Astrocyte of the spinal cord (primary cell): ENCODE data around the gene SHROOM2.

Source experiments
- DNase-seq: peaks from one replicate; pipeline ENCODE4 v3.0.0; 2011; ENCODE audit warnings: low read depth, low spot score
- H3K4me3 ChIP-seq: 2 replicates; pipeline ENCODE4 v1.5.1; 2011; ENCODE audit warnings: low read depth, mild to moderate bottlenecking, low read length, moderate library complexity
- CTCF ChIP-seq: IDR thresholded peaks from 2 replicates; pipeline ENCODE4 v1.5.1; 2012; ENCODE audit warnings: low read depth, mild to moderate bottlenecking, low read length, inconsistent platforms
- in situ Hi-C: cut with HindIII; loops from 2 replicates; pipeline ENCODE4 v1.10.0; 2017; ENCODE audit warnings: low sequenced_read_pairs

Gene SHROOM2

DNA sequence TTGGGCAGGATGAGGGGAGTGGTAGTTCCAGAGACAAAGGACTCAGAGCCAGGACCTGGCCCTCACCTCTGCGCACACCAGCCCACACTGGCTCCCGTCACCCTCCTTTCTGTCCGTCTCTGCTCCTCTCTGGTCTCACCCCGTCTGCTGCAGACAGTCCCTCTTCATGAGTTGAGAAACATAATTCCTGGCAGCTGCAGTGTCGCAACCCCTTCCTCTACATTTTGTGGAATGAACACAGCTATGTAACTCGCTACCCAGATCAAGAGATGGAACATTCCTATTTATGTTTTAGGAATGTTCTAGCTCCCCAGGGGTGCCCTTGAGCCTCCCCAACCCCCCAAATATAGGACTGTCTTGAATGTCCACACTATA is 59.3 kb downstream of the SHROOM2 start:
- DNase-seq = no peak
- no peak for TF ChIP-seq CTCF
- H3K4me3 ChIP-seq = no peak overlapping the region
- in situ Hi-C loops = no loop called here

DNA sequence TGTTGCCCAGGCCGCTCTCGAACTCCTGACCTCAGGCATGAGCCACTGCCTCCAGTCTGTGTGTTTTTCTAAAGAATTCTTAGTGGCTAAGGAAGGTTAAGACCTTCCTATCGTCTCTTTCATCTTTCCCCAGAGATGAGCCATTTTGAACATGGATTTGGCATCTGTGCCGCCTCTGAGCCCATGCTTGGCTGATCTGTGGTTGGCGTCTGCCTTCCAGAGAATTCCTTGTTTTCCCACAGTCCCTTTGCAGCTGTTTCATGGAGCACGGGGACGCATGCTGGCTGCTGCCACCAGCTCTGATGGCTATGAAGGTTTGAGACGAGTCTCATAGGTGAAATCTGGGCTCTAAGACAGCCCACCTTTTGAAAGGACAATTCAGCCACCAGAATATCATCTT is 60.4 kb downstream of the SHROOM2 start:
- TF ChIP-seq CTCF = no peak
- in situ Hi-C loops = no loop called here
- no peak overlapping the region for H3K4me3 ChIP-seq
- no peak for DNase-seq

GRCh38 chrX:9847071-9847470 is 60.8 kb downstream of the SHROOM2 start:
- peak; percentile 57 for DNase-seq
- in situ Hi-C loops = no loop called here
- H3K4me3 ChIP-seq = no peak overlapping the region
- no peak for TF ChIP-seq CTCF

- DNase-seq = no peak
- in situ Hi-C loops = no loop called here
- no peak overlapping the region for H3K4me3 ChIP-seq
- no peak for TF ChIP-seq CTCF
Observed at GRCh38 chrX:9848718-9849479, 62.7 kb downstream of the SHROOM2 start.

DNA sequence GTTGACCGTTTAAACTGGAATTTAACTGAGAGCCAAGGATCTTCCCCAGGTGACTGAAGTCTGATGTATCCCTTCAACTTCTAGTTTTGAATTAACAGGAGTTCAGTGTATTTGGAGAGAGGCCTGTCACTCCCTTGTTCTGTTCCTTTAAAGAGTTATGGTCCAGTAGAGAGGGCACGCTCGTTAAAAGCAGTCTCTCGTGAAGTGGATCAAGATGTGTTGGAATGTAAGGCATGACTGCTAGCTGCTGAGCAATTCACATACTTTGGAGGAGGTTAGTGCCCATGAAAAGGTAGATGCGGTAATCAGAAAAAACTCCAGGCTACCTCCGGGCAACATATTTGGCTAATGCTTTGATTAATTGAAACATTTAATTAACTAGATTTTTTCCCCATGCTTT is 65.7 kb downstream of the SHROOM2 start:
- in situ Hi-C loops = no loop called here
- no peak for TF ChIP-seq CTCF
- DNase-seq = no peak
- no peak overlapping the region for H3K4me3 ChIP-seq

GRCh38 chrX:9853307-9853706 is 67.1 kb downstream of the SHROOM2 start:
- no peak overlapping the region for H3K4me3 ChIP-seq
- no peak for DNase-seq
- TF ChIP-seq CTCF = no peak
- in situ Hi-C loops = no loop called here
